Measurements from ENCODE around the gene SLC38A1.

GRCh38 chr12:46160981-46161690, 107.7 kb downstream of the SLC38A1 start:
- TF ChIP-seq, protein P1, sequence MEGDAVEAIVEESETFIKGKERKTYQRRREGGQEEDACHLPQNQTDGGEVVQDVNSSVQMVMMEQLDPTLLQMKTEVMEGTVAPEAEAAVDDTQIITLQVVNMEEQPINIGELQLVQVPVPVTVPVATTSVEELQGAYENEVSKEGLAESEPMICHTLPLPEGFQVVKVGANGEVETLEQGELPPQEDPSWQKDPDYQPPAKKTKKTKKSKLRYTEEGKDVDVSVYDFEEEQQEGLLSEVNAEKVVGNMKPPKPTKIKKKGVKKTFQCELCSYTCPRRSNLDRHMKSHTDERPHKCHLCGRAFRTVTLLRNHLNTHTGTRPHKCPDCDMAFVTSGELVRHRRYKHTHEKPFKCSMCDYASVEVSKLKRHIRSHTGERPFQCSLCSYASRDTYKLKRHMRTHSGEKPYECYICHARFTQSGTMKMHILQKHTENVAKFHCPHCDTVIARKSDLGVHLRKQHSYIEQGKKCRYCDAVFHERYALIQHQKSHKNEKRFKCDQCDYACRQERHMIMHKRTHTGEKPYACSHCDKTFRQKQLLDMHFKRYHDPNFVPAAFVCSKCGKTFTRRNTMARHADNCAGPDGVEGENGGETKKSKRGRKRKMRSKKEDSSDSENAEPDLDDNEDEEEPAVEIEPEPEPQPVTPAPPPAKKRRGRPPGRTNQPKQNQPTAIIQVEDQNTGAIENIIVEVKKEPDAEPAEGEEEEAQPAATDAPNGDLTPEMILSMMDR (IDR thresholded peaks at IDR 0.05), result no peak
- TF ChIP-seq POLR2A (IDR thresholded peaks at IDR 0.05; ENCODE audit: low read length) (no peak), MAX (IDR thresholded peaks at IDR 0.05) (no peak), MYC (IDR thresholded peaks at IDR 0.05; ENCODE audit: borderline replicate concordance, low read length) (no peak), FOSL2 (IDR thresholded peaks at IDR 0.05) (no peak), FOSL2 (CRISPR knock-in tag; IDR thresholded peaks at IDR 0.05) (no peak), CHD2 (IDR thresholded peaks at IDR 0.05; ENCODE audit: low read length, partially characterized antibody) (no peak), RCOR1 (IDR thresholded peaks at IDR 0.05; ENCODE audit: low read depth, low read length) (no peak), REST (IDR thresholded peaks at IDR 0.05) (no peak), MAFK (IDR thresholded peaks at IDR 0.05; ENCODE audit: partially characterized antibody) (no peak), RFX5 (IDR thresholded peaks at IDR 0.05) (no peak), ZC3H11A (IDR thresholded peaks at IDR 0.05) (no peak), CHD4 (IDR thresholded peaks at IDR 0.05; ENCODE audit: borderline replicate concordance) (no peak), SREBF2 (IDR thresholded peaks at IDR 0.05) (no peak)
- TF ChIP-seq, protein P2, sequence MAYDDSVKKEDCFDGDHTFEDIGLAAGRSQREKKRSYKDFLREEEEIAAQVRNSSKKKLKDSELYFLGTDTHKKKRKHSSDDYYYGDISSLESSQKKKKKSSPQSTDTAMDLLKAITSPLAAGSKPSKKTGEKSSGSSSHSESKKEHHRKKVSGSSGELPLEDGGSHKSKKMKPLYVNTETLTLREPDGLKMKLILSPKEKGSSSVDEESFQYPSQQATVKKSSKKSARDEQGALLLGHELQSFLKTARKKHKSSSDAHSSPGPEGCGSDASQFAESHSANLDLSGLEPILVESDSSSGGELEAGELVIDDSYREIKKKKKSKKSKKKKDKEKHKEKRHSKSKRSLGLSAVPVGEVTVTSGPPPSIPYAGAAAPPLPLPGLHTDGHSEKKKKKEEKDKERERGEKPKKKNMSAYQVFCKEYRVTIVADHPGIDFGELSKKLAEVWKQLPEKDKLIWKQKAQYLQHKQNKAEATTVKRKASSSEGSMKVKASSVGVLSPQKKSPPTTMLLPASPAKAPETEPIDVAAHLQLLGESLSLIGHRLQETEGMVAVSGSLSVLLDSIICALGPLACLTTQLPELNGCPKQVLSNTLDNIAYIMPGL (CRISPR knock-in tag; IDR thresholded peaks at IDR 0.05; ENCODE audit: borderline replicate concordance), result no peak
